Retinal pigment epithelial cell (primary cell): Measurements from ENCODE around the gene ISLR.

Experiments
- DNase-seq: peaks from one replicate; pipeline ENCODE4 v3.0.0-alpha.2; 2010; ENCODE audit warnings: low read depth
- H3K4me3 ChIP-seq: 2 replicates; pipeline ENCODE4 v1.5.1; 2011; ENCODE audit warnings: mild to moderate bottlenecking, low read length, control low read depth, moderate library complexity
- TF ChIP-seq, protein P1 (sequence below): conservative IDR thresholded peaks from 2 replicates; pipeline ENCODE4 v1.5.1; 2011; ENCODE audit warnings: low read depth, low read length, control low read depth, inconsistent platforms

The ISLR gene

GRCh38 chr15:74222240-74223119, 49.0 kb downstream of the ISLR start:
- no peak for DNase-seq
- no peak overlapping the region for H3K4me3 ChIP-seq
- TF ChIP-seq, protein P1, sequence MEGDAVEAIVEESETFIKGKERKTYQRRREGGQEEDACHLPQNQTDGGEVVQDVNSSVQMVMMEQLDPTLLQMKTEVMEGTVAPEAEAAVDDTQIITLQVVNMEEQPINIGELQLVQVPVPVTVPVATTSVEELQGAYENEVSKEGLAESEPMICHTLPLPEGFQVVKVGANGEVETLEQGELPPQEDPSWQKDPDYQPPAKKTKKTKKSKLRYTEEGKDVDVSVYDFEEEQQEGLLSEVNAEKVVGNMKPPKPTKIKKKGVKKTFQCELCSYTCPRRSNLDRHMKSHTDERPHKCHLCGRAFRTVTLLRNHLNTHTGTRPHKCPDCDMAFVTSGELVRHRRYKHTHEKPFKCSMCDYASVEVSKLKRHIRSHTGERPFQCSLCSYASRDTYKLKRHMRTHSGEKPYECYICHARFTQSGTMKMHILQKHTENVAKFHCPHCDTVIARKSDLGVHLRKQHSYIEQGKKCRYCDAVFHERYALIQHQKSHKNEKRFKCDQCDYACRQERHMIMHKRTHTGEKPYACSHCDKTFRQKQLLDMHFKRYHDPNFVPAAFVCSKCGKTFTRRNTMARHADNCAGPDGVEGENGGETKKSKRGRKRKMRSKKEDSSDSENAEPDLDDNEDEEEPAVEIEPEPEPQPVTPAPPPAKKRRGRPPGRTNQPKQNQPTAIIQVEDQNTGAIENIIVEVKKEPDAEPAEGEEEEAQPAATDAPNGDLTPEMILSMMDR = no peak

- no peak for DNase-seq
- no peak overlapping the region for H3K4me3 ChIP-seq
- TF ChIP-seq, protein P1 = no peak
Measured at GRCh38 chr15:74225928-74226327, 52.4 kb downstream of the ISLR start.
